WI38 (cell line): ENCODE results near the gene DNAH10.
"Not testable (repeated sequence)": the region's sequence is repeated elsewhere in the genome, so short reads cannot be mapped to it uniquely, and the experiment has no call there.

Experiments
- H3K4me3 ChIP-seq: 2 replicates; pipeline ENCODE4 v1.5.1; 2011; ENCODE audit warnings: low read depth, mild to moderate bottlenecking, control low read depth, low read length
- TF ChIP-seq, protein P1 (sequence below): IDR thresholded peaks from 2 replicates; pipeline ENCODE4 v1.5.1; 2012; ENCODE audit warnings: low read depth, mild to moderate bottlenecking, control low read depth, low read length

The DNAH10 gene

DNA sequence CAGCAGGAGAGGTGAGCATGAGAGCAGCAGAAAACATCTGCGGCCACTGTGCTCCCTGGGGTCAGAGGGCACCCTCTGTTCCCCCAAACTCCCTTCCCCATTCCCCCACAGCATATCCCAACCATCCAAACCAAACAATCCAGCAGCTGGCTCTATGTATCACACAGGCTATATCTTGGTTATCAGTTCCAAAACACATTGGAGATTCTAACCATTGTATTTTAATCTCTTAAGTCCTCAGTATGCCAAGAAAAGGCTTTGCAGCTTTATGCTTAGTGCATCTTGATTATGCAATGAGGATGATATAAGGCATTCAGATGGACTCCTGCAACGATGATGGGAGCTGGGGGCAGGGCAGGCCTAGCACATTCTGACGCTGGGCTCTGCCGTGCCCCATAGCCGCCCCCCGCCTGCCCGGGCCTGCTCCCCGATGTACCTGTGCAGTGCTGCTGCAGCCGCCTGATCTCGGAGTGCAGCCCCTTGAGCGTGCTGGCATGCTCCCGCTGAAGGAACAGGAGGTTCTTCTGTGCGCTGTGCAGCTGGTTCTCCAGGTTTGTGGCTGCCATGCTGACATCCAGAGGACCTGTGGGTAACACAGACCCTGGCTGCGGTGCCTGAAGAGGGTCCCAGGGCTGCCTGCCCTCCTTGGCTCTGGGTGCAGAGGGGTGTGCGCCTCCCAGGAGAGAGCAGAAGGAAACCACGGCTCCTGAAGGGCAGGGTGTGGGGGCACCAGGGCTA is 181.0 kb downstream of the DNAH10 start:
- H3K4me3 ChIP-seq = no peak overlapping the region
- TF ChIP-seq, protein P1, sequence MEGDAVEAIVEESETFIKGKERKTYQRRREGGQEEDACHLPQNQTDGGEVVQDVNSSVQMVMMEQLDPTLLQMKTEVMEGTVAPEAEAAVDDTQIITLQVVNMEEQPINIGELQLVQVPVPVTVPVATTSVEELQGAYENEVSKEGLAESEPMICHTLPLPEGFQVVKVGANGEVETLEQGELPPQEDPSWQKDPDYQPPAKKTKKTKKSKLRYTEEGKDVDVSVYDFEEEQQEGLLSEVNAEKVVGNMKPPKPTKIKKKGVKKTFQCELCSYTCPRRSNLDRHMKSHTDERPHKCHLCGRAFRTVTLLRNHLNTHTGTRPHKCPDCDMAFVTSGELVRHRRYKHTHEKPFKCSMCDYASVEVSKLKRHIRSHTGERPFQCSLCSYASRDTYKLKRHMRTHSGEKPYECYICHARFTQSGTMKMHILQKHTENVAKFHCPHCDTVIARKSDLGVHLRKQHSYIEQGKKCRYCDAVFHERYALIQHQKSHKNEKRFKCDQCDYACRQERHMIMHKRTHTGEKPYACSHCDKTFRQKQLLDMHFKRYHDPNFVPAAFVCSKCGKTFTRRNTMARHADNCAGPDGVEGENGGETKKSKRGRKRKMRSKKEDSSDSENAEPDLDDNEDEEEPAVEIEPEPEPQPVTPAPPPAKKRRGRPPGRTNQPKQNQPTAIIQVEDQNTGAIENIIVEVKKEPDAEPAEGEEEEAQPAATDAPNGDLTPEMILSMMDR = no peak

DNA sequence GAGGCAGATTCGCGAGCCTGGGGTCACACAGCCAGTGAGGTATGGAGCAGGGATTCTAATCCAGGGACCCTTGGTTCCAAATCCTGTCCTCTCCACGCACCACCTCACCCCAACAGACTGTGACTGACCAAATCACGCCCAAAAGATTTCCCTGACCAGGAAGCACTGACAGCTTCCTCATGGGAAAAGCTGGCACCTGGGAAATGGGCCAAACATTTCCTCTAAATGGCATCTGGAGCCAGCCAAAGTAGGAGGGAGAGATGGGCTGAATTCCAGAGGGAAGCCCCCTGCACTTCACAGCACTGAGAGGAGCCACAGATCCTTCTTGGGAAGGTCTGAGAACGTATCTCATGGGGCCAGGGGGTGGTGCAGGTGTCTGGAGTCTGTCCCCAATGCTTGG is 181.7 kb downstream of the DNAH10 start:
- H3K4me3 ChIP-seq = no peak overlapping the region
- TF ChIP-seq, protein P1 = no peak

DNA sequence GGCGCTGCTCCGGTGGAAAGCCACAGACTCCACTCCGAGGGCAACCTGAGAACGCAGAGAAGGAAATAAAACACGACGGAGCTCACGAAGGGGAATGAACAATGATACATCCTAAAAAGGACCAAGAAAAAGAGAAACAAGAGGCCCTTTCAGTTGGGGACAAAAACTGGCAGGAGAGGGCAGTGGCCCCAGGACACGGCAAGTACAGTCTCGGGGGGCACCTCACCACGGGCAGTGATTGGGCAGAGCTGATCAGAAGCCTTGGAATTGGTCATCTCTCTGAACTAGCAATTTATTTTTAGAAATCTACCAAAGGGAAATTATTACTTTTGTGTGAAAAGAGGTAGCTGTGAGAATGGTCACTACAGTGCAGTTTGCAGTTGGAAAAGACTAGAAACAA is 182.6 kb downstream of the DNAH10 start:
- TF ChIP-seq, protein P1 = no peak
- no peak overlapping the region for H3K4me3 ChIP-seq

DNA sequence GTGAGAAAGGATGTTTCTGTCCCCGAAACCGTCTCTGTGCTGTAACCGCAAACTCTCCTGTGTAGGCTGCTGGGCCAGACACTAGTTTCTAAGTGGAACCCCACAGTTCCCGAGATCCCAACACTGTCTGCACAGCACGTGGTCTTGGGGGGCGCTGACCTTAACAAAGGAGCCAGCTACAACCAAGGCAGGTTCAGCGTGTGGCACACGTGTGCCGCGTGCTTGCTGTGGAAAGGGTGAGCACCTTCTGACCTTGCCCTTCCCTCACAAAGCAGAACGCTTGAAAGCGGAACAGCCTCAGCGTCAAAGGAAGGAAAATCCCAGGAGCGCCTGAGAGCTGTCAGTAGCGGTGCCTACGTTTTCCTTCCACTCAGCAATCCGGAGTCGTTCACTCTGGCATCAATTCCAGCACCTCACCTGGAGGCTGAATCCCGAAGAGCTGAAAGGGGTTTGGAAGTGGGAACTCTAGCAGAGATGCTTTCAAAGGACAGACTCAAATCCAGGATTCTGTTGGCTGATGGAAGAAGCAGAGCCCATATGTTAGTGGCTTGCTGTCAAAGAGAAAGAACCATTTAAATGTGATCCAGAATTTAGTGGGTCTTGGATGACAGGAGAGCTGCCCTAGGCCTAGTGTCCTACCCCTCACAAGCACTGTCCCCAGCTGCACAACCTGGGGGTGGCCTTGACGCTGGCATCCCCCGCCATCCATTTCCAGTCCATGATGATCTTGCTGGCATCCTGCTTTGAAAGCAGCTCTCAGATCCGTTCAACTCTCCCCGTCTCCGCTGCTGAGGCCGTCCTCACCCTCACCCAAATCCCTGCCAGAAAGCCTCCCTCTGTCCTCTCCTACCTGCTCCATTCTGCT is 183.4 kb downstream of the DNAH10 start:
- TF ChIP-seq, protein P1 = no peak
- no peak overlapping the region for H3K4me3 ChIP-seq

DNA sequence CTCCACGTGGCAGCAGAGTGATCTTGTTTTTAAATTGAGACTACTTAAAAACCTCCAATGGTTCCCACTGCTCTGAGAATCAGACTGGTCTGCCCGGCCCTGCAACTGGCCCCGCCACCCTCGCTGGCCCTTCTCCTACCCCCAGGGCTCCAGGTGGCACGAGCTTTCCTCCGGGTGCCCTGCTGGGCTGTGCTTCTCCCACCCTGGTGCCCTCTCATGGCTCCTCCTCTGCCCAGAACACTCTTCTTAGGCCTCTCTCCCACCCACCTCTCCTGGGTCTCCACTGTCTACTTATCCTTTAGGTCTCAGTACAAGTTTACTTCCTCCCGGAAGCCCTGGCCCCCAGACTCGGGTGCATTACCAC is 184.0 kb downstream of the DNAH10 start:
- no peak overlapping the region for H3K4me3 ChIP-seq
- TF ChIP-seq, protein P1 = no peak

DNA sequence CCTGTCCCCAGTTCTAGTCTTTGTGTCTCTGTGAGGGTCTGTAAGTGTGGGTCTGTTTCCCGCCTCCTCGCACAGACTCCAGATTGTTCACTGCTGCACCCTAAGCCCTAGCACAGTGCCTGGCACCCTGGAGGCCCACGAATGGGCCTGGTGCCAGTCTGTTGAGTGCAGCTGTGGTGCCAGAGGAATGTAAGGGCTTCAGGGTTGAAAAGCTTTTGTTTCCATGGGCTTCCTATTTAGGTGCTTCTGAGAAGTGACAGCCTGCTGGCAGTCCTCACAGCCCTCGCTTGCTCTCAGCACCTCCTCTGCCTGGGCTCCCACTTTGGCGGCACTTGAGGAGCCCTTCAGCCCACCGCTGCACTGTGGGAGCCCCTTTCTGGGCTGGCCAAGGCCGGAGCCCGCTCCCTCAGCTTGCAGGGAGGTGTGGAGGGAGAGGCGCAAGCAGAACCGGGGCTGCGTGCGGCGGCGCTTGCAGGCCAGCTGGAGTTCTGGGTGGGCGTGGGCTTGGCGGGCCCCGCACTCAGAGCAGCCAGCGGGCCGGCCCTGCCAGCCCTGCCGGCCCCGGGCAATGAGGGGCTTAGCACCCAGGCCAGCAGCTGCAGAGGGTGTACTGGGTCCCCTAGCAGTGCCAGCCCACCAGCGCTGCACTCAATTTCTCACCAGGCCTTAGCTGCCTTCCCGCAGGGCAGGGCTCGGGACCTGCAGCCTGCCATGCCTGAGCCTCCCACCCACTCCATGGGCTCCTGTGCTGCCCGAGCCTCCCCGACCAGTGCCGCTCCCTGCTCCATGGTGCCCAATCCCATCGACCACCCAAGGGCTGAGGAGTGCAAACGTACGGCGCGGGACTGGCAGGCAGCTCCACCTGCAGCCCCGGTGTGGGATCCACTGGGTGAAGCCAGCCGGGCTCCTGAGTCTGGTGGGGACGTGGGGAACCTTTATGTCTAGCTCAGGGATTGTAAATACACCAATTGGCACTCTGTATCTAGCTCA is 184.7 kb downstream of the DNAH10 start:
- not testable (repeated sequence) for H3K4me3 ChIP-seq

DNA sequence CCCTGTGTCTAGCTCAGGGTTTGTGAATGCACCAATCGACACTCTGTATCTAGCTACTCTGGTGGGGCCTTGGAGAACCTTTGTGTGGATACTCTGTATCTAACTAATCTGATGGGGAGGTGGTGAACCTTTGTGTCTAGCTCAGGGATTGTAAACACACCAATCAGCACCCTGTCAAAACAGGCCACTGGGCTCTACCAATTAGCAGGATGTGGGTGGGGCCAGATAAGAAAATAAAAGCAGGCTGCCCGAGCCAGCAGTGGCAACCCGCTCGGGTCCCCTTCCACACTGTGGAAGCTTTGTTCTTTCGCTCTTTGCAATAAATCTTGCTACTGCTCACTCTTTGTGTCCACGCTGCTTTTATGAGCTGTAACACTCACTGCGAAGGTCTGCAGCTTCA is 185.4 kb downstream of the DNAH10 start:
- H3K4me3 ChIP-seq = not testable (repeated sequence)
